RWPE2 (cell line): ENCODE measurements around the gene EML4.

Experiments used
- ATAC-seq: fragments of 200-7000 bp; cut with Tn5 transposase; 3 replicates; pipeline ENCODE4 v1.9.1; 2021; ENCODE audit warnings: low read depth
- DNase-seq: peaks from one replicate; pipeline ENCODE4 v3.0.0-alpha.2; 2020; ENCODE audit warnings: low spot score
- H3K27ac ChIP-seq: fragments of 450-650 bp; 2 replicates; pipeline ENCODE4 v1.5.1; 2017; ENCODE audit warnings: mild to moderate bottlenecking; ENCODE audit not compliant: poor library complexity, severe bottlenecking
- H3K27me3 ChIP-seq: fragments of 250-450 bp; sonication (Bioruptor Pico); 2 replicates; pipeline ENCODE4 v1.5.1; 2021; ENCODE audit warnings: mild to moderate bottlenecking, moderate library complexity; ENCODE audit not compliant: insufficient read depth, poor library complexity, severe bottlenecking
- H3K36me3 ChIP-seq: fragments of 250-450 bp; sonication (Bioruptor Pico); 2 replicates; pipeline ENCODE4 v1.5.1; 2020; ENCODE audit warnings: low read depth, mild to moderate bottlenecking, moderate library complexity
- H3K4me1 ChIP-seq: fragments of 250-450 bp; sonication (Bioruptor Pico); 2 replicates; pipeline ENCODE4 v1.5.1; 2021; ENCODE audit warnings: mild to moderate bottlenecking, moderate library complexity; ENCODE audit not compliant: insufficient read depth, poor library complexity, severe bottlenecking
- H3K4me3 ChIP-seq: fragments of 250-450 bp; sonication (Bioruptor Pico); 2 replicates; pipeline ENCODE4 v1.5.1; 2021; ENCODE audit warnings: mild to moderate bottlenecking, moderate library complexity; ENCODE audit not compliant: severe bottlenecking
- H3K9me3 ChIP-seq: fragments of 250-450 bp; sonication (Bioruptor Pico); 2 replicates; pipeline ENCODE4 v1.5.1; 2021; ENCODE audit warnings: mild to moderate bottlenecking, moderate library complexity; ENCODE audit not compliant: severe bottlenecking
- TF ChIP-seq, protein P1 (sequence below): fragments of 450-650 bp; IDR thresholded peaks from one replicate; pipeline ENCODE4 v1.5.1; 2017; ENCODE audit warnings: mild to moderate bottlenecking, moderate library complexity; ENCODE audit not compliant: poor library complexity, severe bottlenecking

EML4 gene

DNA sequence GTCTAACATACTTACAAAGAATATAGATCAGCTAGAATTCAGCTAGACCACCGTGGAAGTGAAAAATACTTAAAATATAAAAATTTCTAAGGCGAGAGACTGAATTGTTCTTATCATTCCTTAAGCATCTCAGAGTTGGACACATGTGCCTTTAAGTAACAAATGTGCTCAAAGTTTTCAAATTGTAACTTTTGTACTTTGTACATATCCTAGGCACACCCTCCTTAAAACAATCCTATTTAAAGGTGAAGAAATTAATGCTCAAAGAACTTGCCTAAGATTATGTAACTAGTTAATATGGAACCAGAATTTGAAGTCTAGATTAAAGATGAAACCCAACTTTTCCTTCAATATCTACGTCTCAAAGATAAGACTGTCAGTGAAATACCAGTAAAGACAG is 74.1 kb downstream of the EML4 start:
- H3K4me3 ChIP-seq, result no peak overlapping the region
- no peak for ATAC-seq
- H3K27ac ChIP-seq, result no peak overlapping the region
- TF ChIP-seq, protein P1, sequence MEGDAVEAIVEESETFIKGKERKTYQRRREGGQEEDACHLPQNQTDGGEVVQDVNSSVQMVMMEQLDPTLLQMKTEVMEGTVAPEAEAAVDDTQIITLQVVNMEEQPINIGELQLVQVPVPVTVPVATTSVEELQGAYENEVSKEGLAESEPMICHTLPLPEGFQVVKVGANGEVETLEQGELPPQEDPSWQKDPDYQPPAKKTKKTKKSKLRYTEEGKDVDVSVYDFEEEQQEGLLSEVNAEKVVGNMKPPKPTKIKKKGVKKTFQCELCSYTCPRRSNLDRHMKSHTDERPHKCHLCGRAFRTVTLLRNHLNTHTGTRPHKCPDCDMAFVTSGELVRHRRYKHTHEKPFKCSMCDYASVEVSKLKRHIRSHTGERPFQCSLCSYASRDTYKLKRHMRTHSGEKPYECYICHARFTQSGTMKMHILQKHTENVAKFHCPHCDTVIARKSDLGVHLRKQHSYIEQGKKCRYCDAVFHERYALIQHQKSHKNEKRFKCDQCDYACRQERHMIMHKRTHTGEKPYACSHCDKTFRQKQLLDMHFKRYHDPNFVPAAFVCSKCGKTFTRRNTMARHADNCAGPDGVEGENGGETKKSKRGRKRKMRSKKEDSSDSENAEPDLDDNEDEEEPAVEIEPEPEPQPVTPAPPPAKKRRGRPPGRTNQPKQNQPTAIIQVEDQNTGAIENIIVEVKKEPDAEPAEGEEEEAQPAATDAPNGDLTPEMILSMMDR, result no peak
- DNase-seq, result no peak
- H3K9me3 ChIP-seq, result no peaks in the 10 kb centered on the region
- peaks cover 8% of the 10 kb centered on the region; the same call in 1 of the 2 replicates for H3K36me3 ChIP-seq
- no peaks in the 10 kb centered on the region for H3K4me1 ChIP-seq
- no peaks in the 10 kb centered on the region for H3K27me3 ChIP-seq

DNA sequence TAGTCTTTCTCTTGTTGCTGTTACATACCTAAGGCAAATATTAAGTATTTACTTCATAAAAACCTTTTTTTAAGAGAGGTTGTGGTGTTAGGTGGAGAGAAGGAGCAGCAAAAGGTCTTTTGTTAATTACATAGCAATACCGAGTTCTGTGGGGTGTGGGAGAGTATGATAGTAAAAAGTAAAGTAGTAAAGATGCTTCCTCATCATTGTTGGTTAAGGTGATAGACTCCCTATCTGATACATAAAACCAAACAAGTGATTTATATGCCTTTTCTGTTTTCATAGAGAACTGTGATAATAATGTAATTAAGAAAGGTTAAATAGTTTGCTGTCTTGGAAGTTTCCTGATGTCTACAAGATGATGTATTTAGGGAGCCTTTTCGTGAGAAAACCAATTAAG is 75.4 kb downstream of the EML4 start:
- ATAC-seq (no peak), DNase-seq (no peak)
- Histone ChIP-seq H3K9me3 (no peaks in the 10 kb centered on the region), H3K27ac (no peak overlapping the region), H3K4me1 (no peaks in the 10 kb centered on the region), H3K36me3 (peaks cover 8% of the 10 kb centered on the region; the same call in 1 of the 2 replicates), H3K27me3 (no peaks in the 10 kb centered on the region), H3K4me3 (no peak overlapping the region)
- TF ChIP-seq, protein P1, result no peak

DNA sequence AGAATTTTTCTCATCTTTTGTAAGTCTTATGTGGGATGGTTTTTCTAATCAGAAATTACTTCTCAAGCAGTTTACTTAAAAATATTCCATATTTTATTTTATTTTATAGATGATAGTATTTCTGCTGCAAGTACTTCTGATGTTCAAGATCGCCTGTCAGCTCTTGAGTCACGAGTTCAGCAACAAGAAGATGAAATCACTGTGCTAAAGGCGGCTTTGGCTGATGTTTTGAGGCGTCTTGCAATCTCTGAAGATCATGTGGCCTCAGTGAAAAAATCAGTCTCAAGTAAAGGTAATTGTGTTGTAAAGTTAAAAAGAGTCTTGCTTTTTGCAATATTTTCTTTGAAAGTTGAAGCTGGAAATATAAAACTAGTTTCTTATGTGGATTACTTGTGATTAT is 76.2 kb downstream of the EML4 start:
- TF ChIP-seq, protein P1, result no peak
- Histone ChIP-seq H3K27ac (no peak overlapping the region), H3K9me3 (no peaks in the 10 kb centered on the region), H3K4me3 (no peak overlapping the region), H3K4me1 (no peaks in the 10 kb centered on the region), H3K36me3 (peaks cover 8% of the 10 kb centered on the region; the same call in 1 of the 2 replicates), H3K27me3 (no peaks in the 10 kb centered on the region)
- ATAC-seq, result no peak
- no peak for DNase-seq

DNA sequence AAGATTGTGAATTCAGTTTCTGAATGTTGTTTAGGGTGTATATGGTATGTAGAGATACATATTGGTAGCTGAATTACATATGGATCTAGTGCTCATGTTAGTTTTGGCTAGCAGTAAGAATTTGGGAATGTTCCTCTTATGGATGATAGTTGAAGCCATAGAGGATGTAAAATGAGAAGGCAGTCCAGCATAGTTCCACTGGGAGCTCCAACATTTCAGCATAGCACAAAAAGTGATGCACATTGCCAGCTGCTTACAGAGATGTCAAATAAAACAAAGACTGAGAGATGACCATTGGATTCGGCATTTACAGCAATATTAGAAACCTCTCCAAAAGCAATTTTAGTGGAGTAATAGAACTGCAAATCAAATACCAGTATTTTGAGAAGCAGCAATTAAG is 77.4 kb downstream of the EML4 start:
- Histone ChIP-seq H3K4me1 (no peaks in the 10 kb centered on the region), H3K36me3 (peaks cover 8% of the 10 kb centered on the region; the same call in 1 of the 2 replicates), H3K4me3 (no peak overlapping the region), H3K27me3 (no peaks in the 10 kb centered on the region), H3K27ac (no peak overlapping the region), H3K9me3 (no peaks in the 10 kb centered on the region)
- DNase-seq, result no peak
- TF ChIP-seq, protein P1, result no peak
- ATAC-seq, result no peak

DNA sequence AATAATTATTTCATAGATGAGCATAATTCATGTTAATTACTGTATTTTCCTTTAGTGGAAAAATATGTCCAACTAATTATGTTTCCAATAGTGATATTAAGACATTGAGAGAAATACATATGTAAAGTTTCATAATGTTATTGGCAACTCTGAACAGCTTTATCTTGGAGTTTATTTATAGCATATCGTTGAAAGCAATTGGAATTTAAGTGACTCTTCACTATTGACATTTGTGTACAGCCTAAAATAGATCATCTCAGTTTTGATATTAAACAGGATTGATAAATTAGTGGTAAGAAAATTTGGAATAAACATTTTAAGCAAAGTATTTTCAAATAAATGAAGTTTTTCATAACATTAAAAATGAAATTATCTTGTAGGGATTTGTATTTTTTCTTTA is 79.7 kb downstream of the EML4 start:
- TF ChIP-seq, protein P1, result no peak
- Histone ChIP-seq H3K9me3 (no peaks in the 10 kb centered on the region), H3K36me3 (peaks cover 8% of the 10 kb centered on the region; the same call in 1 of the 2 replicates), H3K27ac (no peak overlapping the region), H3K4me1 (no peaks in the 10 kb centered on the region), H3K27me3 (no peaks in the 10 kb centered on the region), H3K4me3 (no peak overlapping the region)
- DNase-seq, result no peak
- ATAC-seq, result no peak
